Muscle layer of colon (tissue), 2 donors: ENCODE data around the gene ARL4C.
A peak's percentile ranks its signal among the peaks of the same experiment; 100 is the strongest.

Experiments
- H3K27ac ChIP-seq: one replicate; pipeline ENCODE4 v1.7.0; 2013; ENCODE audit warnings: low read depth, mild to moderate bottlenecking, low read length, moderate library complexity
- H3K27me3 ChIP-seq, 2 donors: one replicate each; pipeline ENCODE4 v1.7.0; 2013; ENCODE audit warnings: low read length in 2 of 2, mild to moderate bottlenecking in 2 of 2; ENCODE audit not compliant: insufficient read depth in 2 of 2, control insufficient read depth in 1 of 2
- H3K36me3 ChIP-seq: one replicate; pipeline ENCODE4 v1.7.0; 2013; ENCODE audit warnings: mild to moderate bottlenecking, low read length; ENCODE audit not compliant: insufficient read depth
- H3K4me1 ChIP-seq: one replicate; pipeline ENCODE4 v1.7.0; 2013; ENCODE audit warnings: mild to moderate bottlenecking, low read length; ENCODE audit not compliant: insufficient read depth
- H3K4me3 ChIP-seq, 2 donors: one replicate each; pipeline ENCODE4 v1.7.0; 2013; ENCODE audit warnings: low read length in 2 of 2, low read depth in 1 of 2, mild to moderate bottlenecking in 1 of 2, moderate library complexity in 1 of 2
- H3K9ac ChIP-seq: one replicate; pipeline ENCODE4 v1.7.0; 2013; ENCODE audit warnings: low read length
- H3K9me3 ChIP-seq: one replicate; pipeline ENCODE4 v1.7.0; 2013; ENCODE audit warnings: mild to moderate bottlenecking, low read length
- donor health status: abdominal sarcoma.
- donor health status: Adenocarcinoma of cecum.

ARL4C gene

GRCh38 chr2:234521536-234521935 is 24.7 kb upstream of the ARL4C start:
- peaks cover 8% of the 10 kb centered on the region for H3K9me3 ChIP-seq

DNA sequence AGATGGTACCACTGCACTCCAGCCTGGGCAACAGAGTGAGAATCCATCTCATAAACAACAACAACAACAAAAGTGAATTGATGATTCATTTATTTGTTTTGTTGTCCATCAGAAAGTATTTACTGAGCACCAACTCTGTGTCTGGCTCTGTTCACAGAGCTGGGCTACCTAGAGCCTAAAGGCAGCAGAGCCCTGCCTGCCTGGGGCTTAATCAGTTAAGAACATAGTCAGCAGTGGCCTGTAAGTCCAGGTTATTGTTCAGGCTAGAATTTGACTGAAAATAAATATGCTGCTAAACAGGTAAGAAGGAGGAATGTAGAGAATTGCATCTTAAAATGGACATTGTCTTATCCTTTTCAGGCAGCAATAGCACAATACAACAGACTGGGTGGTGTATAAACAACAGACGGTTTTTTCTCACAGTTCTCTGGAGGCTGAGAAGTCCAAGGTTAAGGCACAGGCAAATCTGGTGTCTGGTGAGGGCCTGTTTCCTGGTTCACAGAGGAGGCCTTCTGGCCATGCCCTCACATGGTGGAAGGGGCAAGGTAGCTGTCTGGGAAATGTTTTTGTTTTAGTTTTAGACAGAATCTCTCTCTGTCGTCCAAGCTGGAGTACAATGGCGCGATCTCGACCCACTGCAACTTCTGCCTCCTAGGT is 22.2 kb upstream of the ARL4C start:
- Histone ChIP-seq H3K9me3 (no peaks in the 10 kb centered on the region), H3K9ac (no peak overlapping the region), H3K36me3 (no peaks in the 10 kb centered on the region), H3K4me3 (no peak overlapping the region), H3K4me1 (no peaks in the 10 kb centered on the region), H3K27me3 (no peaks in the 10 kb centered on the region), H3K27ac (no peak overlapping the region)

More at GRCh38 chr2:234521536-234521935, 24.7 kb upstream of the ARL4C start:
- Histone ChIP-seq H3K9ac (no peak overlapping the region), H3K27me3 (no peaks in the 10 kb centered on the region), H3K4me3 (no peak overlapping the region), H3K36me3 (no peaks in the 10 kb centered on the region), H3K27ac (no peak overlapping the region), H3K4me1 (no peaks in the 10 kb centered on the region)

GRCh38 chr2:234517971-234518370 is 21.1 kb upstream of the ARL4C start:
- H3K9me3 ChIP-seq, result no peaks in the 10 kb centered on the region
- no peak overlapping the region for H3K27ac ChIP-seq
- no peak overlapping the region for H3K4me3 ChIP-seq
- H3K36me3 ChIP-seq, result no peaks in the 10 kb centered on the region
- H3K27me3 ChIP-seq, result no peaks in the 10 kb centered on the region
- no peaks in the 10 kb centered on the region for H3K4me1 ChIP-seq
- H3K9ac ChIP-seq, result no peak overlapping the region

- Histone ChIP-seq H3K27ac (no peak overlapping the region), H3K9ac (no peak overlapping the region), H3K4me1 (no peaks in the 10 kb centered on the region), H3K4me3 (no peak overlapping the region), H3K27me3 (no peaks in the 10 kb centered on the region), H3K36me3 (no peaks in the 10 kb centered on the region), H3K9me3 (no peaks in the 10 kb centered on the region)
These were observed 18.2 kb upstream of the ARL4C start for GRCh38 chr2:234514873-234515638.

GRCh38 chr2:234514099-234514498 is 17.2 kb upstream of the ARL4C start:
- H3K27ac ChIP-seq, result no peak overlapping the region

GRCh38 chr2:234512884-234513669 is 16.2 kb upstream of the ARL4C start:
- no peak overlapping the region for H3K27ac ChIP-seq
- H3K27me3 ChIP-seq, result no peaks in the 10 kb centered on the region
- no peak overlapping the region for H3K9ac ChIP-seq
- no peaks in the 10 kb centered on the region for H3K9me3 ChIP-seq
- no peaks in the 10 kb centered on the region for H3K36me3 ChIP-seq
- H3K4me1 ChIP-seq, result no peaks in the 10 kb centered on the region
- no peak overlapping the region for H3K4me3 ChIP-seq

More at GRCh38 chr2:234514099-234514498, 17.2 kb upstream of the ARL4C start:
- Histone ChIP-seq H3K4me3 (no peak overlapping the region), H3K36me3 (no peaks in the 10 kb centered on the region), H3K27me3 (no peaks in the 10 kb centered on the region), H3K9me3 (no peaks in the 10 kb centered on the region), H3K9ac (no peak overlapping the region), H3K4me1 (no peaks in the 10 kb centered on the region)

- Histone ChIP-seq H3K27me3 (no peaks in the 10 kb centered on the region), H3K9ac (no peak overlapping the region), H3K36me3 (no peaks in the 10 kb centered on the region), H3K4me1 (no peaks in the 10 kb centered on the region), H3K27ac (no peak overlapping the region), H3K9me3 (no peaks in the 10 kb centered on the region), H3K4me3 (no peak overlapping the region)
These were observed 6.0 kb upstream of the ARL4C start for GRCh38 chr2:234502919-234503285.

DNA sequence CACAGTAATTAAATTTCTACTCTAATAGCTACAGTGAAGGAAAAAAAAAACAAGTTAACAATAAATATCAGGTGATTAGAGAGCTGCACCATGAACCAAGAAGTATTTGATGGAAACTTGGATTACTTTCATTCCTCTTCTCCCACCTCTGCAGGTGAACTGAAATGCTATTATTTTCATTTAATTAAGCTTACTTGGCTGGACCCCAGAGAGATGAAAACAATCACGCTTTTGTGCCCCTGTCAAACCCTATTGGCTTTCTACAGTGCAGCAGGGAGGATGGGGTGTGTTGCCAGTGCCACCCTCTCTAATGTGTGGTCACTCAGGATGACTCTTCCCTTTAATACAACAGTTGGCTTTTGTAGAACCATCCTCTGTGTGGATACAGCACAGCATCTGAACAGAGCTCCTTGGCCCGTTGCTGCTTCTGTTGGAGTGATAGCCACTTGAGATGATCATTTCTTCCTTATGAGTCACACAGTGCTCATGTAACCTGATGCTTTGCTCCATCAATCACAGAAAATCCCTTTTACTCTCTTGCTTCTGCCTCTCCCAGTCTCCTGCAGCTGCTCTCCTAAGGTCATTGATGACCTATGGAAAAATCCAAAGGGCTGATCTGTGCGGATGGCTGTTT is 5.5 kb upstream of the ARL4C start:
- Histone ChIP-seq H3K36me3 (no peaks in the 10 kb centered on the region), H3K4me3 (no peak overlapping the region), H3K27ac (no peak overlapping the region), H3K27me3 (no peaks in the 10 kb centered on the region), H3K9ac (no peak overlapping the region), H3K4me1 (no peaks in the 10 kb centered on the region), H3K9me3 (no peaks in the 10 kb centered on the region)

DNA sequence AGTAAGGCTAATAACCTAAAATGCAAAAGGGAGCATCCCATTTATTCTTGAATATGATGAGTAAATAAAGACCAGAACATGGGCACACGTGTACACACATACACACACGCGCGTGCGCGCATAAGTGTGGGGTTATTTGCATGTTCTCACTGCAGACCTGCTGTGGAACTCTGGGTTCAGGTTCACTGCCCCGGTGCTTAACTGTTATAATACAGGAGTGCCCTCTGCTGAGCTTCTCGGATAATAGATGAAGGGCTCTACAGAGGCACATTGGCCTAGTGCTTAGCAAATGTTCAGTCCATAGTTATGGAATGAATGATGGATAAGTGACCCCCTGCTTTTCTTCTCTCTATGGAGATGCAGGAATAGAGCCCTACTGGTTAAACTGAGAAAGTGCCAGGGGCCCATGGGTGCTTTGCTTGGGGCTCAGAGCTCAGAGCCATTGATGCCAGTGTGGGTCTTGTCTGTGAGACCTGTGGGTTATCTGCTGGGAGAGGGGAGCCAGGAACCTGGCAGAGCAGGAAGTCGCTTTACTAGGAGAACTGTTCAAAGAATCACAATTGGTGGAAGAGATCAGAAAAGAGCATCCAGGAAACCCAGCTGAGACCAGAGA is 3.6 kb upstream of the ARL4C start:
- H3K4me1 ChIP-seq, result peaks cover 7% of the 10 kb centered on the region
- no peaks in the 10 kb centered on the region for H3K36me3 ChIP-seq
- H3K27ac ChIP-seq, result no peak overlapping the region
- peaks cover 0 to 3% of the 10 kb centered on the region in 2 donors for H3K27me3 ChIP-seq
- H3K9ac ChIP-seq, result no peak overlapping the region
- no peak overlapping the region for H3K4me3 ChIP-seq
- no peaks in the 10 kb centered on the region for H3K9me3 ChIP-seq

- peak overlapping the region in 1 of 2 donors; percentile 30 for H3K4me3 ChIP-seq
- H3K36me3 ChIP-seq, result no peaks in the 10 kb centered on the region
- peaks cover 13% of the 10 kb centered on the region for H3K4me1 ChIP-seq
- H3K27me3 ChIP-seq, result peaks cover 0 to 10% of the 10 kb centered on the region in 2 donors
- H3K27ac ChIP-seq, result no peak overlapping the region
- no peak overlapping the region for H3K9ac ChIP-seq
- no peaks in the 10 kb centered on the region for H3K9me3 ChIP-seq
These were observed 834 bp upstream of the ARL4C start for GRCh38 chr2:234497594-234498235.
